CD14-positive monocyte (primary cell): ENCODE results near the gene GSTO2. TPM values are rescaled to one million over a fixed set of nuclear protein-coding genes. Genes with fewer than 3 reads are reported as not detected.

ENCODE experiments used
- DNase-seq, 3 donors: peaks; one replicate each; pipeline ENCODE4 v3.0.0-alpha.2; 2011 to 2022
- H2AFZ ChIP-seq: 2 replicates; pipeline ENCODE4 v1.6.0; 2012; ENCODE audit warnings: mild to moderate bottlenecking, low read depth, low read length, inconsistent platforms; ENCODE audit not compliant: insufficient read depth, poor library complexity, severe bottlenecking
- H3K27ac ChIP-seq, 2 donors: 1 replicate in 1 of 2; 2 replicates in 1 of 2; pipeline ENCODE4 v1.5.1; 2012 to 2013; ENCODE audit warnings: low read length in 2 of 2, control low read depth in 1 of 2, inconsistent platforms in 1 of 2, low read depth in 1 of 2, mild to moderate bottlenecking in 1 of 2
- H3K27me3 ChIP-seq, 2 donors: one replicate each; pipeline versions ENCODE4 v1.6.0 to v1.6.1; 2011 to 2013; ENCODE audit warnings: low read length in 2 of 2; ENCODE audit not compliant: control insufficient read depth in 2 of 2, insufficient read depth in 2 of 2
- H3K36me3 ChIP-seq, 2 donors: replicated peaks in 1 of 2; 1 replicate in 1 of 2; 2 replicates in 1 of 2; pipeline versions ENCODE4 v1.5.1 to v1.6.1; 2012 to 2013; ENCODE audit warnings: low read length in 2 of 2, control low read depth in 1 of 2, inconsistent platforms in 1 of 2, mild to moderate bottlenecking in 1 of 2; ENCODE audit not compliant: insufficient read depth in 2 of 2, control insufficient read depth in 1 of 2
- H3K4me1 ChIP-seq, 2 donors: 1 replicate in 1 of 2; 2 replicates in 1 of 2; pipeline versions ENCODE4 v1.5.1 to v1.6.1; 2012 to 2013; ENCODE audit warnings: low read length in 2 of 2, control low read depth in 1 of 2, inconsistent platforms in 1 of 2, mild to moderate bottlenecking in 1 of 2, moderate library complexity in 1 of 2; ENCODE audit not compliant: insufficient read depth in 2 of 2, control insufficient read depth in 1 of 2
- H3K4me2 ChIP-seq: replicated peaks from 2 replicates; pipeline ENCODE3; 2012; ENCODE audit warnings: low read length, moderate library complexity, mild to moderate bottlenecking; ENCODE audit not compliant: poor library complexity, severe bottlenecking; ENCODE audit errors: extremely low read depth
- H3K4me3 ChIP-seq, 3 experiments: fragments of 200-600 bp in 1 of 3; sonication (generic) in 1 of 3; replicated peaks in 1 of 3; 1 replicate in 2 of 3; 2 replicates in 1 of 3; pipeline ENCODE4 v1.5.1; 2011 to 2013; ENCODE audit warnings: low read length in 3 of 3, mild to moderate bottlenecking in 3 of 3, control low read depth in 2 of 3, low read depth in 2 of 3, inconsistent platforms in 1 of 3, moderate library complexity in 1 of 3
- H3K79me2 ChIP-seq: 2 replicates; pipeline ENCODE4 v1.6.0; 2012; ENCODE audit warnings: mild to moderate bottlenecking, control low read depth, inconsistent platforms, low read length, moderate library complexity; ENCODE audit not compliant: insufficient read depth
- H3K9ac ChIP-seq: 2 replicates; pipeline ENCODE4 v1.6.0; 2017; ENCODE audit warnings: low read length, mild to moderate bottlenecking; ENCODE audit not compliant: insufficient read depth, poor library complexity, severe bottlenecking
- H3K9me3 ChIP-seq, 2 donors: replicated peaks in 1 of 2; 1 replicate in 1 of 2; 2 replicates in 1 of 2; pipeline versions ENCODE4 v1.5.1 to v1.6.1; 2012 to 2013; ENCODE audit warnings: low read length in 2 of 2, control low read depth in 1 of 2; ENCODE audit not compliant: control insufficient read depth in 1 of 2, insufficient read depth in 1 of 2
- H4K20me1 ChIP-seq: 2 replicates; pipeline ENCODE4 v1.6.0; 2012; ENCODE audit warnings: mild to moderate bottlenecking, low read length, control low read depth, moderate library complexity; ENCODE audit not compliant: insufficient read depth
- H3K27ac Mint-ChIP-seq, 7 donors: one replicate each; pipeline ENCODE4 v1.8.0; 2020; ENCODE audit warnings: mild to moderate bottlenecking in 7 of 7, mixed read lengths in 7 of 7, moderate library complexity in 6 of 7, inconsistent platforms in 2 of 7
- H3K27me3 Mint-ChIP-seq, 3 donors: one replicate each; pipeline ENCODE4 v1.8.0; 2021 to 2022; ENCODE audit warnings: low read depth in 3 of 3, mild to moderate bottlenecking in 3 of 3, mixed read lengths in 3 of 3, moderate library complexity in 3 of 3, inconsistent platforms in 1 of 3
- H3K36me3 Mint-ChIP-seq, 2 donors: one replicate each; pipeline ENCODE4 v1.8.0; 2020; ENCODE audit warnings: mixed read lengths in 2 of 2, inconsistent platforms in 1 of 2, mild to moderate bottlenecking in 1 of 2
- H3K4me1 Mint-ChIP-seq: one replicate; pipeline ENCODE4 v1.8.0; 2020; ENCODE audit warnings: mild to moderate bottlenecking, mixed read lengths
- H3K4me3 Mint-ChIP-seq, 2 donors: one replicate each; pipeline ENCODE4 v1.8.0; 2020; ENCODE audit warnings: mild to moderate bottlenecking in 2 of 2, mixed read lengths in 2 of 2, moderate library complexity in 1 of 2
- H3K9me3 Mint-ChIP-seq, 7 donors: one replicate each; pipeline ENCODE4 v1.8.0; 2020 to 2022; ENCODE audit warnings: mixed read lengths in 7 of 7, mild to moderate bottlenecking in 6 of 7, moderate library complexity in 6 of 7, inconsistent platforms in 2 of 7
- WGBS: methylation state at CpG from one replicate; pipeline ENCODE4 v1.1.5; 2013; ENCODE audit warnings: missing lambda C conversion rate; ENCODE audit not compliant: insufficient coverage; 5-methylcytosine and 5-hydroxymethylcytosine counted together
- intact Hi-C, 2 donors: fragments of 100-400 bp; cut with micrococcal nuclease; formaldehyde crosslinking; loops; one replicate each; pipeline versions ENCODE4 v1.15.0 to v1.15.1; 2023
- polyA plus RNA-seq, 3 donors: library from polyadenylated mRNA; depleted of rRNA in 1 of 3; unstranded in 2 of 3; stranded (reverse) in 1 of 3; fragments of 300-500 nt in 2 of 3; fragments of >200 nt in 1 of 3; fragmentation: Illumina TruSeq in 2 of 3; gene quantifications; 1 replicate in 2 of 3; 2 replicates in 1 of 3; pipeline ENCODE4 v1.2.3, GENCODE V29; 2012 to 2021
- TF ChIP-seq, protein P1 (sequence below): fragments of 200-600 bp; IDR thresholded peaks from one replicate; pipeline ENCODE4 v1.8.0; 2022; ENCODE audit warnings: antibody characterized with exemption, mild to moderate bottlenecking

Gene GSTO2
- polyA plus RNA-seq, 3 donors: 0.16 to 0.26 TPM; not detected in 1

DNA sequence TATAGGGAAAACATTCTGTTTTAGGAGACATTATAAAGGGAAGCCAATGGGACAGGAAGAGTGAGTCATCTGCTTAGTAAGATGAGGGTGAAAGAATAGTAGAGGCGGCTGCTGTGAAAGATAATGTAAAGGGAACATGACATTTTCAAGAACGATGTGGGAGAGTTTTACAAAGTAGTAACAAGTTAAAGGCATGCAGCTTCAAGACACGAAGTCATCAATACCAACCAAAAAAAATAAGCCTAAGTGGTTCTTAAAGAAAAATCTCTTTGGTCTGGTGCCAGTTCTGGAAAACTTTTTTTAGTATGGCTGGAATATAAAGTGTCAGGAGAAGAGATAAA lies 8.2 kb upstream of the GSTO2 start:
- peak; percentile 49 to 81 (median 75) for DNase-seq
- TF ChIP-seq, protein P1, sequence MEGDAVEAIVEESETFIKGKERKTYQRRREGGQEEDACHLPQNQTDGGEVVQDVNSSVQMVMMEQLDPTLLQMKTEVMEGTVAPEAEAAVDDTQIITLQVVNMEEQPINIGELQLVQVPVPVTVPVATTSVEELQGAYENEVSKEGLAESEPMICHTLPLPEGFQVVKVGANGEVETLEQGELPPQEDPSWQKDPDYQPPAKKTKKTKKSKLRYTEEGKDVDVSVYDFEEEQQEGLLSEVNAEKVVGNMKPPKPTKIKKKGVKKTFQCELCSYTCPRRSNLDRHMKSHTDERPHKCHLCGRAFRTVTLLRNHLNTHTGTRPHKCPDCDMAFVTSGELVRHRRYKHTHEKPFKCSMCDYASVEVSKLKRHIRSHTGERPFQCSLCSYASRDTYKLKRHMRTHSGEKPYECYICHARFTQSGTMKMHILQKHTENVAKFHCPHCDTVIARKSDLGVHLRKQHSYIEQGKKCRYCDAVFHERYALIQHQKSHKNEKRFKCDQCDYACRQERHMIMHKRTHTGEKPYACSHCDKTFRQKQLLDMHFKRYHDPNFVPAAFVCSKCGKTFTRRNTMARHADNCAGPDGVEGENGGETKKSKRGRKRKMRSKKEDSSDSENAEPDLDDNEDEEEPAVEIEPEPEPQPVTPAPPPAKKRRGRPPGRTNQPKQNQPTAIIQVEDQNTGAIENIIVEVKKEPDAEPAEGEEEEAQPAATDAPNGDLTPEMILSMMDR: no peak
- H3K27me3 ChIP-seq: no peaks in the 10 kb centered on the region
- peak overlapping the region in 1 of 3 experiments; percentile 22 for H3K4me3 ChIP-seq
- H3K4me1 ChIP-seq: peaks cover 49 to 59% of the 10 kb centered on the region in 2 donors
- peaks cover 87% of the 10 kb centered on the region for H4K20me1 ChIP-seq
- intact Hi-C loops: loop anchor here in 1 of 2 donors (10.0 kb wide), 1 partner anchor 346 kb away; the partner anchor contains the start of gene STN1
- H2AFZ ChIP-seq: no peak overlapping the region
- H3K27ac Mint-ChIP-seq: peak overlapping the region; percentile 80 to 94 (median 88)
- H3K27me3 Mint-ChIP-seq: no peaks in the 10 kb centered on the region
- peak overlapping the region; percentile 17 for H3K4me2 ChIP-seq
- peaks cover 62% of the 10 kb centered on the region for H3K4me1 Mint-ChIP-seq
- peaks cover 72 to 86% of the 10 kb centered on the region in 2 donors for H3K36me3 ChIP-seq
- H3K9me3 ChIP-seq: no peaks in the 10 kb centered on the region
- peak overlapping the region in 1 of 2 donors; percentile 81 for H3K27ac ChIP-seq
- H3K79me2 ChIP-seq: peaks cover 93% of the 10 kb centered on the region
- 0% methylated on average over 1 of the region's 3 CpGs for WGBS
- H3K9me3 Mint-ChIP-seq: no peaks in the 10 kb centered on the region
- peak overlapping the region; percentile 19 for H3K9ac ChIP-seq
- peak overlapping the region in 1 of 2 donors; percentile 18 for H3K4me3 Mint-ChIP-seq
- H3K36me3 Mint-ChIP-seq: peaks cover 79% of the 10 kb centered on the region in 2 donors

DNA sequence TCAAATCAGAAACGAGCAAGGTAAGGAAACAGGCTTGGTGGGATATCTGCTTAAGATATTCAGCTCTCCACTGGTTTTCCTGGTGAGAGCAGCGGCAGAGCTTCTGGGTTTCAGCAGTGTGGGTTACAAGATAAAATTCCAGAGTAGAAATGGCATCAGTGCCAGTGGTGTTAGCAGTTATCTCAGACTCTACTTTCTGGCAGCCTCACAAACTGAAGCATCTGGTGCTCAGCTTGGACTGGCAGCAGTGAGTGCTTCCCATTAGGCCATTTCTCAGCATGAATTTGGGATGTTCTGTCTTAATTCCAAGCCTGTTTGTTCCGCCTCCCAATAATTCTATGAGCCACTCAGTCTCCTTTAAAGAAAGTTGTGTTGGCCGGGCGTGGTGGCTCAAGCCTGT lies 6.9 kb upstream of the GSTO2 start:
- no peak overlapping the region for H2AFZ ChIP-seq
- H3K4me3 ChIP-seq: no peak overlapping the region
- Mint-ChIP-seq H3K36me3 (peaks cover 86% of the 10 kb centered on the region in 2 donors), H3K27ac (peak overlapping the region in 5 of 7 donors; percentile 45 to 94 (median 80)), H3K4me1 (peaks cover 51% of the 10 kb centered on the region), H3K4me3 (no peak overlapping the region), H3K27me3 (no peaks in the 10 kb centered on the region), H3K9me3 (no peaks in the 10 kb centered on the region)
- peaks cover 39 to 46% of the 10 kb centered on the region in 2 donors for H3K4me1 ChIP-seq
- no peaks in the 10 kb centered on the region for H3K9me3 ChIP-seq
- no peak overlapping the region for H3K4me2 ChIP-seq
- H3K9ac ChIP-seq: no peak overlapping the region
- WGBS: 100% methylated on average over 1 of the region's 5 CpGs
- H3K27ac ChIP-seq: peak overlapping the region in 1 of 2 donors; percentile 81
- H3K79me2 ChIP-seq: peaks cover 93% of the 10 kb centered on the region
- peaks cover 85 to 97% of the 10 kb centered on the region in 2 donors for H3K36me3 ChIP-seq
- no peak for DNase-seq
- H3K27me3 ChIP-seq: no peaks in the 10 kb centered on the region
- intact Hi-C loops: loop anchor here in 1 of 2 donors (10.0 kb wide), 1 partner anchor 347 kb away; the partner anchor contains the start of gene STN1
- peaks cover 79% of the 10 kb centered on the region for H4K20me1 ChIP-seq
- TF ChIP-seq, protein P1: no peak
